SK-N-SH treated with all-trans-retinoic acid at 6 μM for 48 hours (cell line): ENCODE results near the gene WASL.

ENCODE experiments used
- ATAC-seq: fragments of 200-7000 bp; cut with Tn5 transposase; 3 replicates; pipeline ENCODE4 v1.9.1; 2020; ENCODE audit warnings: mild to moderate bottlenecking, moderate library complexity
- ARNTL ChIP-seq: fragments of 450-650 bp; formaldehyde crosslinking; IDR thresholded peaks from 2 replicates; pipeline ENCODE4 v1.5.0; 2020; ENCODE audit warnings: low read depth, mild to moderate bottlenecking, moderate library complexity, borderline replicate concordance
- BACH2 ChIP-seq: fragments of 250-450 bp; sonication (Bioruptor Pico); IDR thresholded peaks from 2 replicates; pipeline ENCODE4 v1.9.0; 2021; ENCODE audit warnings: mild to moderate bottlenecking, borderline replicate concordance
- CREB5 ChIP-seq: fragments of 250-450 bp; sonication (Bioruptor Pico); IDR thresholded peaks from 2 replicates; pipeline ENCODE4 v1.5.1; 2020; ENCODE audit warnings: low read depth, mild to moderate bottlenecking, moderate library complexity
- CSDC2 ChIP-seq: fragments of 250-450 bp; sonication (Bioruptor Pico); IDR thresholded peaks from 2 replicates; pipeline ENCODE4 v1.5.0; 2020; ENCODE audit warnings: mild to moderate bottlenecking, moderate library complexity
- CSRNP3 ChIP-seq: fragments of 250-450 bp; sonication (Bioruptor Pico); IDR thresholded peaks from 2 replicates; pipeline ENCODE4 v1.5.1; 2021; ENCODE audit warnings: mild to moderate bottlenecking, moderate library complexity
- ESRRG ChIP-seq: fragments of 250-450 bp; sonication (Bioruptor Pico); IDR thresholded peaks from 2 replicates; pipeline ENCODE4 v1.6.1; 2021; ENCODE audit warnings: mild to moderate bottlenecking
- GLIS3 ChIP-seq: fragments of 250-450 bp; sonication (Bioruptor Pico); IDR thresholded peaks from 2 replicates; pipeline ENCODE4 v1.5.0; 2020; ENCODE audit warnings: mild to moderate bottlenecking, moderate library complexity
- ISL1 ChIP-seq: fragments of 250-450 bp; sonication (Bioruptor Pico); IDR thresholded peaks from 2 replicates; pipeline ENCODE4 v2.1.2; 2022; ENCODE audit warnings: mild to moderate bottlenecking, moderate library complexity
- OSR1 ChIP-seq: fragments of 250-450 bp; sonication (Bioruptor Pico); IDR thresholded peaks from 2 replicates; pipeline ENCODE4 v1.8.0; 2022; ENCODE audit warnings: moderate library complexity, mild to moderate bottlenecking, inconsistent platforms
- PATZ1 ChIP-seq: fragments of 250-450 bp; sonication (Bioruptor Pico); IDR thresholded peaks from 2 replicates; pipeline ENCODE4 v1.8.0; 2020; ENCODE audit warnings: mild to moderate bottlenecking, moderate library complexity, borderline replicate concordance
- POU6F1 ChIP-seq: fragments of 250-450 bp; sonication (Bioruptor Pico); IDR thresholded peaks from 2 replicates; pipeline ENCODE4 v1.8.0; 2021; ENCODE audit warnings: low read depth, mild to moderate bottlenecking, moderate library complexity, borderline replicate concordance
- PPARA ChIP-seq: fragments of 250-450 bp; sonication (Bioruptor Pico); IDR thresholded peaks from 2 replicates; pipeline ENCODE4 v1.5.0; 2020; ENCODE audit warnings: mild to moderate bottlenecking, borderline replicate concordance
- SNAI2 ChIP-seq: fragments of 250-450 bp; sonication (Bioruptor Pico); IDR thresholded peaks from 2 replicates; pipeline ENCODE4 v1.5.0; 2020; ENCODE audit warnings: mild to moderate bottlenecking, moderate library complexity
- TCF4 ChIP-seq: fragments of 250-450 bp; sonication (Bioruptor Pico); IDR thresholded peaks from 2 replicates; pipeline ENCODE4 v1.8.0; 2021; ENCODE audit warnings: mild to moderate bottlenecking, moderate library complexity, borderline replicate concordance
- TOX ChIP-seq: fragments of 250-450 bp; sonication (Bioruptor Pico); IDR thresholded peaks from 2 replicates; pipeline ENCODE4 v1.8.0; 2021; ENCODE audit warnings: mild to moderate bottlenecking, moderate library complexity, borderline replicate concordance
- TSHZ2 ChIP-seq: fragments of 250-450 bp; sonication (Bioruptor Pico); IDR thresholded peaks from 2 replicates; pipeline ENCODE4 v1.5.0; 2020; ENCODE audit warnings: mild to moderate bottlenecking, moderate library complexity
- ZC3H10 ChIP-seq: fragments of 250-450 bp; sonication (Bioruptor Pico); IDR thresholded peaks from 2 replicates; pipeline ENCODE4 v1.5.1; 2021; ENCODE audit warnings: mild to moderate bottlenecking, moderate library complexity
- ZFP3 ChIP-seq: fragments of 250-450 bp; sonication (Bioruptor Pico); IDR thresholded peaks from 2 replicates; pipeline ENCODE4 v1.5.0; 2020; ENCODE audit warnings: mild to moderate bottlenecking, moderate library complexity
- ZNF70 ChIP-seq: fragments of 450-650 bp; formaldehyde crosslinking; IDR thresholded peaks from 2 replicates; pipeline ENCODE4 v1.5.0; 2020; ENCODE audit warnings: mild to moderate bottlenecking, moderate library complexity
- ZNF8 ChIP-seq: fragments of 450-650 bp; formaldehyde crosslinking; IDR thresholded peaks from 2 replicates; pipeline ENCODE4 v1.5.0; 2020; ENCODE audit warnings: mild to moderate bottlenecking, moderate library complexity

Gene WASL

GRCh38 chr7:123677061-123677715 is 71.6 kb downstream of the WASL start:
- no peak for ATAC-seq
- no peak for TF ChIP-seq ZNF70 (CRISPR knock-in tag)
- TF ChIP-seq ZNF8 (CRISPR knock-in tag), result no peak
- TF ChIP-seq ZFP3, result no peak
- TF ChIP-seq BACH2 (CRISPR knock-in tag), result no peak

- TF ChIP-seq ISL1 (CRISPR knock-in tag), result peak; percentile 76
- no peak for TF ChIP-seq TOX
- TF ChIP-seq BACH2 (CRISPR knock-in tag), result no peak
- TF ChIP-seq ZNF8 (CRISPR knock-in tag), result no peak
- no peak for TF ChIP-seq CSRNP3 (CRISPR knock-in tag)
- no peak for TF ChIP-seq ARNTL (CRISPR knock-in tag)
- no peak for TF ChIP-seq TSHZ2 (CRISPR knock-in tag)
- TF ChIP-seq CREB5 (CRISPR knock-in tag), result peak; percentile 73; the same call in 1 of the 2 replicates
- no peak for TF ChIP-seq ESRRG (CRISPR knock-in tag)
- peak; percentile 38 for ATAC-seq
These were observed 73.7 kb downstream of the WASL start for GRCh38 chr7:123675181-123675473.

GRCh38 chr7:123674399-123675180 is 74.2 kb downstream of the WASL start:
- ATAC-seq, result peak; percentile 39
- TF ChIP-seq ISL1 (CRISPR knock-in tag), result no peak
- no peak for TF ChIP-seq SNAI2 (CRISPR knock-in tag)
- no peak for TF ChIP-seq ARNTL (CRISPR knock-in tag)
- no peak for TF ChIP-seq ZC3H10 (CRISPR knock-in tag)
- no peak for TF ChIP-seq TCF4 (CRISPR knock-in tag)
- TF ChIP-seq POU6F1 (CRISPR knock-in tag), result no peak
- TF ChIP-seq PATZ1 (CRISPR knock-in tag), result no peak
- TF ChIP-seq ZFP3, result no peak
- TF ChIP-seq TOX, result no peak
- no peak for TF ChIP-seq TSHZ2 (CRISPR knock-in tag)
- TF ChIP-seq PPARA, result no peak
- no peak for TF ChIP-seq OSR1 (CRISPR knock-in tag)
- TF ChIP-seq ZNF70 (CRISPR knock-in tag), result no peak
- no peak for TF ChIP-seq ESRRG (CRISPR knock-in tag)
- TF ChIP-seq BACH2 (CRISPR knock-in tag), result no peak
- TF ChIP-seq CSDC2 (CRISPR knock-in tag), result no peak
- TF ChIP-seq GLIS3 (CRISPR knock-in tag), result no peak
